Brain microvascular endothelial cell (primary cell): ENCODE results near the gene GCNT2.
"Not testable (repeated sequence)": the region's sequence is repeated elsewhere in the genome, so short reads cannot be mapped to it uniquely, and the experiment has no call there.

ENCODE experiments used
- DNase-seq: peaks from one replicate; pipeline ENCODE4 v3.0.0-alpha.2; 2020
- H3K27ac ChIP-seq: fragments of 250-450 bp; sonication (Bioruptor Pico); 2 replicates; pipeline ENCODE4 v1.5.1; 2020; ENCODE audit warnings: mild to moderate bottlenecking, moderate library complexity
- H3K27me3 ChIP-seq: fragments of 250-450 bp; sonication (Bioruptor Pico); replicated peaks from 2 replicates; pipeline ENCODE4 v1.5.1; 2020; ENCODE audit warnings: mild to moderate bottlenecking
- H3K36me3 ChIP-seq: fragments of 250-450 bp; sonication (Bioruptor Pico); replicated peaks from 2 replicates; pipeline ENCODE4 v1.5.1; 2020; ENCODE audit warnings: mild to moderate bottlenecking
- H3K4me3 ChIP-seq: 2 replicates; pipeline ENCODE4 v1.5.1; 2011; ENCODE audit warnings: low read depth, mild to moderate bottlenecking, control low read depth, low read length, moderate library complexity
- in situ Hi-C: cut with HindIII; loops from 2 replicates; pipeline ENCODE4 v1.10.0; 2017; ENCODE audit warnings: low sequenced_read_pairs, low pct_ligation_motif_present
- TF ChIP-seq, protein P1 (sequence below): IDR thresholded peaks from 2 replicates; pipeline ENCODE4 v1.5.1; 2011; ENCODE audit warnings: low read depth, mild to moderate bottlenecking, moderate library complexity, low read length, control low read depth, inconsistent platforms; ENCODE audit errors: missing control alignments

The GCNT2 gene

DNA sequence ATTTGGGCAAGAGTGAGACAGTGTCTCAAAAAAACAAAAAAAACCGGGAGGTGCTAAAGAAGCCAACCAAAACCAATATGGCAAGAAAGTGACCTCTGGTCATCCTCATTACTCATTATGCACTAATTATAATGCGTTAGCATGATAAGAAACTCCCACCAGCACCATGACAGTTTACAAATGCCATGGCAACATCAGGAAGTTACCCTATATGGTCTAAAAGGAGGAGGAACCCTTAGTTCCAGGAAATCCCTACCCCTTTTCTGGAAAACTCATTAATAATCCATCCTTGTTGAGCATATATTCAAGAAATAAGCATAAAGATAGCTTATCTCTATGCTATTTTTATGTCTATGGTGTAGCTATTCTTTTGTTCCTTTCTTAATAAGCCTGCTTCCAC is 141.6 kb downstream of the GCNT2 start:
- TF ChIP-seq, protein P1, sequence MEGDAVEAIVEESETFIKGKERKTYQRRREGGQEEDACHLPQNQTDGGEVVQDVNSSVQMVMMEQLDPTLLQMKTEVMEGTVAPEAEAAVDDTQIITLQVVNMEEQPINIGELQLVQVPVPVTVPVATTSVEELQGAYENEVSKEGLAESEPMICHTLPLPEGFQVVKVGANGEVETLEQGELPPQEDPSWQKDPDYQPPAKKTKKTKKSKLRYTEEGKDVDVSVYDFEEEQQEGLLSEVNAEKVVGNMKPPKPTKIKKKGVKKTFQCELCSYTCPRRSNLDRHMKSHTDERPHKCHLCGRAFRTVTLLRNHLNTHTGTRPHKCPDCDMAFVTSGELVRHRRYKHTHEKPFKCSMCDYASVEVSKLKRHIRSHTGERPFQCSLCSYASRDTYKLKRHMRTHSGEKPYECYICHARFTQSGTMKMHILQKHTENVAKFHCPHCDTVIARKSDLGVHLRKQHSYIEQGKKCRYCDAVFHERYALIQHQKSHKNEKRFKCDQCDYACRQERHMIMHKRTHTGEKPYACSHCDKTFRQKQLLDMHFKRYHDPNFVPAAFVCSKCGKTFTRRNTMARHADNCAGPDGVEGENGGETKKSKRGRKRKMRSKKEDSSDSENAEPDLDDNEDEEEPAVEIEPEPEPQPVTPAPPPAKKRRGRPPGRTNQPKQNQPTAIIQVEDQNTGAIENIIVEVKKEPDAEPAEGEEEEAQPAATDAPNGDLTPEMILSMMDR, result no peak
- no peak overlapping the region for H3K4me3 ChIP-seq
- no peaks in the 10 kb centered on the region for H3K36me3 ChIP-seq
- H3K27me3 ChIP-seq, result no peaks in the 10 kb centered on the region
- no peak overlapping the region for H3K27ac ChIP-seq
- DNase-seq, result no peak
- in situ Hi-C loops, result no loop called here

DNA sequence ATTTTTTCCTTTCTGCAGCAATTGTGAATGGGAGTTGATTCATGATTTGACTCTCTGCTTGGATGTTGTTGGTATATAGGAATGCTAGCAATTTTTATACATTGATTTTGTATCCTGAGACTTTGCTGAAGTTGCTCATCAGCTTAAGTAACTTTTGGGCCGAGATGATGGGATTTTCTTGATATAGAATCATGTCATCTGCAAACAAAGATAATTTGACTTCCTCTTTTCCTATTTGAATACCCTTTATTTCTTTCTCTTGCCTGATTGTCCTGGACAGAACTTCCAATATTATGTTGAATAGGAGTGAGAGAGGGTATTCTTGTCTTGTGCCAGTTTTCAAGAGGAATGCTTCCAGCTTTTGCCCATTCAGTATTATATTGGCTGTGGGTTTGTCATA is 144.4 kb downstream of the GCNT2 start:
- H3K27ac ChIP-seq, in situ Hi-C loops, H3K27me3 ChIP-seq, H3K36me3 ChIP-seq, DNase-seq, H3K4me3 ChIP-seq: not testable (repeated sequence)

DNA sequence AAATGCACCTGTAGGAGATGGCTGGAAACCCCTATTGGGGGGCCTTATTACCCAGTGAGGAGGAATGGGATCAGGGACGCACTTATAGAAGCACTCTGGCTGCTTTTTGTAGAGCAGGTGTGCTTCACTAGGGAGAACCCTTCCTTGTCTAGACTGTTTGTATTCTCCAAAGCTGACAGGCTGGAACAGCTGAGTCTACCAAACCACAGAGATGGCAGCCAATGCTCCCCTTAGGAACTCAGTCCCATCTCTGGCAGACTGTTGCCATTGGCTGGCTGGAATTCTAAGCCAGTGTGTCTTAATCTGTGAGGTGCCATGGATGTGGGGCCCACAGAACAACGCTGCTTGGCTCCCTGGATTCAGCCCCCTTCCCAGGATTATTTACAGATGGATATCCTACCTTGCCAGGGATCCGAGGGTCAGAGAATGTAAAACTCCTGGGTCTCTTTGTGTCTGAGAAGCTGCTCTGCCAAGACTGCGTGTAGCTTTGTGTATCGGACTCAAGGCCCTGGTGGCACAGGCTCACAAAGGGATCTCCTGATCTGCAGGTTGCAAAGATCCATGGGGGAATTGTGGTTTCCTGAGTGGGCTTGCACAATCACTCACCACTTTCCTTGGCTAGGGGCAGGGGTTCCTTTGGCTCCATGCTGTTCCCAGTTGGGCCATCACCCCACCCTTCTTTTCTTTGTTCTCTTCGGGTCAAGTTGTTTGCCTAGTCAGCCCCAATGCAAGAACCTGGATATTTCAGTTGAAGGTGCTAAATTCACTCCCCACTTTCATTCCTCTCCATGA is 147.2 kb downstream of the GCNT2 start:
- no peak overlapping the region for H3K4me3 ChIP-seq
- H3K27ac ChIP-seq, result no peak overlapping the region
- H3K27me3 ChIP-seq, result no peaks in the 10 kb centered on the region
- in situ Hi-C loops, result no loop called here
- H3K36me3 ChIP-seq, result no peaks in the 10 kb centered on the region
- TF ChIP-seq, protein P1, result no peak
- no peak for DNase-seq

DNA sequence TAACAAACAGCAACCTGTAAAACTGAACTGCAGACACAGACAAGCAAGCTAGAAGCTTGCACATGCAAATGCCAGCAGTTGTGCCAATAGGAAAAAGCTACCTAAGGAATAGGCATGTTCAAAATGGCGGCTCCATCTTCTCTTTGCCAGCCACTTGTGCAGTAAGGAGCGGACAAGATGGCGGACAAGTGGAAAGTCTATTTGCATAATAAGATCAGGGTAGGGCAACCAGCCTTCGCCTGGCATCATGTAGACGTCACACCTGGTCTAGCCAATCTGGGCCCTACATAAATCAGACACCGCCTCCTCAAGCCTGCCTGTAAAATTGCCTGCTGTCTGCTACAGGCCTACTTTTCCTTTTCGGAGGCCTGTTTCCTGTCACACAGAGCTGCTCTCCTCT is 155.3 kb downstream of the GCNT2 start:
- Histone ChIP-seq H3K4me3 (no peak overlapping the region), H3K27ac (no peak overlapping the region), H3K36me3 (no peaks in the 10 kb centered on the region), H3K27me3 (no peaks in the 10 kb centered on the region)
- in situ Hi-C loops, result no loop called here
- DNase-seq, result no peak
- TF ChIP-seq, protein P1, result no peak

DNA sequence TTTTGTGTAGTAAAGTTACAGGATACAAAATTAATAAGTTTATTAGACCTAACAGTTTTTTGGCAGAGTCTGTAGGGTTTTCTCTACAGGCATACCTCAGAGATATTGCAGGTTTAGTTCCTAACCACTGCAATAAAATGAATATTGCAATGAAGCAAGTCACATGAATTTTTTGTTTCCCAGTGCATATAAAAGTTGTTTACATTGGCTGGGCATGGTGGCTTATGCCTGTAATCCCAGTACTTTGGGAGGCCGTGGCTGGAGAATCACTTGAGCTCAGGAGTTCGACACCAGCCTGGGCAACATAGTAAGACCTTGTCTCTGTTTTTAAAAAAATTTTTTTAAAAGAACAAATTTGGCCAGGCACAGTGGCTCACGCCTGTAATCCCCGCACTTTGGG is 157.3 kb downstream of the GCNT2 start:
- TF ChIP-seq, protein P1, result no peak
- H3K27ac ChIP-seq, result no peak overlapping the region
- no peaks in the 10 kb centered on the region for H3K27me3 ChIP-seq
- in situ Hi-C loops, result no loop called here
- no peak for DNase-seq
- no peaks in the 10 kb centered on the region for H3K36me3 ChIP-seq
- H3K4me3 ChIP-seq, result no peak overlapping the region
